Stimulated activated CD4-positive, alpha-beta T cell treated with anti-CD3 and anti-CD28 coated beads, Interleukin-4, amount 100 ng/mL, for 48 hours (primary cell): ENCODE measurements around the gene SURF4.
"Not testable (repeated sequence)": the region's sequence is repeated elsewhere in the genome, so short reads cannot be mapped to it uniquely, and the experiment has no call there.

Experiments
- DNase-seq, 2 donors: peaks; one replicate each; pipeline ENCODE4 v3.0.0-alpha.2; 2020; ENCODE audit warnings: low read depth in 2 of 2

The SURF4 gene

GRCh38 chr9:133397895-133398294 lies 22.0 kb upstream of the SURF4 start:
- no peak for DNase-seq

GRCh38 chr9:133397370-133397769 lies 21.5 kb upstream of the SURF4 start:
- no peak for DNase-seq

GRCh38 chr9:133396952-133397351 lies 21.1 kb upstream of the SURF4 start:
- no peak for DNase-seq

GRCh38 chr9:133394687-133395271 lies 18.9 kb upstream of the SURF4 start:
- DNase-seq, result no peak

GRCh38 chr9:133393399-133393798 lies 17.5 kb upstream of the SURF4 start:
- DNase-seq, result no peak

GRCh38 chr9:133392308-133392707 lies 16.4 kb upstream of the SURF4 start:
- DNase-seq, result not testable (repeated sequence)

GRCh38 chr9:133391449-133391848 lies 15.6 kb upstream of the SURF4 start:
- not testable (repeated sequence) for DNase-seq

GRCh38 chr9:133390713-133391112 lies 14.9 kb upstream of the SURF4 start:
- DNase-seq, result no peak

GRCh38 chr9:133389562-133389961 lies 13.7 kb upstream of the SURF4 start:
- no peak for DNase-seq

- no peak for DNase-seq
These were observed 13.2 kb upstream of the SURF4 start for GRCh38 chr9:133389025-133389557.

GRCh38 chr9:133387680-133388079 lies 11.8 kb upstream of the SURF4 start:
- no peak for DNase-seq

GRCh38 chr9:133386338-133386737 lies 10.5 kb upstream of the SURF4 start:
- DNase-seq, result no peak

- DNase-seq, result no peak
These were observed 9.6 kb upstream of the SURF4 start for GRCh38 chr9:133385452-133385851.

- DNase-seq, result no peak
These were observed 9.0 kb upstream of the SURF4 start for GRCh38 chr9:133384736-133385321.

- DNase-seq, result no peak
These were observed 7.6 kb upstream of the SURF4 start for GRCh38 chr9:133383438-133383837.

- no peak for DNase-seq
These were observed 6.8 kb upstream of the SURF4 start for GRCh38 chr9:133382507-133383141.

GRCh38 chr9:133380734-133381133 lies 4.9 kb upstream of the SURF4 start:
- DNase-seq, result no peak

GRCh38 chr9:133379153-133380086 lies 3.6 kb upstream of the SURF4 start:
- no peak for DNase-seq

GRCh38 chr9:133378408-133378962 lies 2.6 kb upstream of the SURF4 start:
- no peak for DNase-seq

- DNase-seq, result no peak
These were observed 1.9 kb upstream of the SURF4 start for GRCh38 chr9:133377721-133378216.

GRCh38 chr9:133377280-133377679 lies 1.4 kb upstream of the SURF4 start:
- not testable (repeated sequence) for DNase-seq
